ENCODE measurements around the gene SLIT3.

DNA sequence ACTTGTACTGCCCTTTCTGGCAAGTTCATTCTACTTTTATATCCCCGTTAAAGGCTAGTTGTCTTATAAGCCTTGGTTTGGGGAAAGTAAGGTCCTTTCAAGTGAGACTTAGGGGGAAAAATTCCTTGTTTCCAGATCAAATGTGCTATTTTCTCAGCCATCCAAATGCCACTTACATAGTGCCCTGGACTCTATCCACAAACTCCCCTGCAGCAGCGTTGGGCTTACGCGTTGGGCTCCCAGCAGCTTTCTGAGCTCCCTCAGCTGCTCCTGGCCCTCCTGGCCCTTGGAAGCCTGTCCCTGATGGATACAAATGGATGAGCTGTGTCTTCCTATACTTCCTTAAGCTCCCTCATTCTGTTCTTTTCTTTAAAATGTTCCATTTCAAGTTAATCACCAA, 442.6 kb downstream of the SLIT3 start:
- TF ChIP-seq, protein P1, sequence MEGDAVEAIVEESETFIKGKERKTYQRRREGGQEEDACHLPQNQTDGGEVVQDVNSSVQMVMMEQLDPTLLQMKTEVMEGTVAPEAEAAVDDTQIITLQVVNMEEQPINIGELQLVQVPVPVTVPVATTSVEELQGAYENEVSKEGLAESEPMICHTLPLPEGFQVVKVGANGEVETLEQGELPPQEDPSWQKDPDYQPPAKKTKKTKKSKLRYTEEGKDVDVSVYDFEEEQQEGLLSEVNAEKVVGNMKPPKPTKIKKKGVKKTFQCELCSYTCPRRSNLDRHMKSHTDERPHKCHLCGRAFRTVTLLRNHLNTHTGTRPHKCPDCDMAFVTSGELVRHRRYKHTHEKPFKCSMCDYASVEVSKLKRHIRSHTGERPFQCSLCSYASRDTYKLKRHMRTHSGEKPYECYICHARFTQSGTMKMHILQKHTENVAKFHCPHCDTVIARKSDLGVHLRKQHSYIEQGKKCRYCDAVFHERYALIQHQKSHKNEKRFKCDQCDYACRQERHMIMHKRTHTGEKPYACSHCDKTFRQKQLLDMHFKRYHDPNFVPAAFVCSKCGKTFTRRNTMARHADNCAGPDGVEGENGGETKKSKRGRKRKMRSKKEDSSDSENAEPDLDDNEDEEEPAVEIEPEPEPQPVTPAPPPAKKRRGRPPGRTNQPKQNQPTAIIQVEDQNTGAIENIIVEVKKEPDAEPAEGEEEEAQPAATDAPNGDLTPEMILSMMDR (IDR thresholded peaks at IDR 0.05): no peak
- TF ChIP-seq FOXM1 (IDR thresholded peaks at IDR 0.05; ENCODE audit: low read depth): no peak
- TF ChIP-seq POLR2AphosphoS5 (IDR thresholded peaks at IDR 0.05; ENCODE audit: low read depth, low read length): no peak
- TF ChIP-seq MEF2A (IDR thresholded peaks at IDR 0.05; ENCODE audit: borderline replicate concordance, low read depth): no peak
- no peak for TF ChIP-seq NFIC (IDR thresholded peaks at IDR 0.05; ENCODE audit: borderline replicate concordance)
- TF ChIP-seq EZH2phosphoT487 (IDR thresholded peaks at IDR 0.05; ENCODE audit: borderline replicate concordance, low read depth): no peak
- TF ChIP-seq TAF1 (IDR thresholded peaks at IDR 0.05; ENCODE audit: borderline replicate concordance, low read depth, low read length): no peak

Data from SK-N-SH (cell line).